ENCODE data around the gene SCUBE1.

The SCUBE1 gene

GRCh38 chr22:43238526-43239006 lies 104.6 kb downstream of the SCUBE1 start:
- no peak for TF ChIP-seq CTCF (IDR thresholded peaks at IDR 0.05; ENCODE audit: low read length, missing control alignments)
- DNase-seq (ENCODE audit: low read depth), result no peak
- no peak overlapping the region for H3K4me3 ChIP-seq (replicated peaks; ENCODE audit: low read depth, low read length)

GRCh38 chr22:43237280-43237679 lies 105.9 kb downstream of the SCUBE1 start:
- no peak for TF ChIP-seq CTCF (IDR thresholded peaks at IDR 0.05; ENCODE audit: low read length, missing control alignments)
- H3K4me3 ChIP-seq (replicated peaks; ENCODE audit: low read depth, low read length), result no peak overlapping the region
- DNase-seq (ENCODE audit: low read depth), result no peak

- no peak overlapping the region for H3K4me3 ChIP-seq (replicated peaks; ENCODE audit: low read depth, low read length)
- TF ChIP-seq CTCF (IDR thresholded peaks at IDR 0.05; ENCODE audit: low read length, missing control alignments), result no peak
- peak; percentile 3 for DNase-seq (ENCODE audit: low read depth)
Measured at GRCh38 chr22:43236411-43237166, 106.6 kb downstream of the SCUBE1 start.

- no peak for TF ChIP-seq CTCF (IDR thresholded peaks at IDR 0.05; ENCODE audit: low read length, missing control alignments)
- no peak for DNase-seq (ENCODE audit: low read depth)
- H3K4me3 ChIP-seq (replicated peaks; ENCODE audit: low read depth, low read length), result no peak overlapping the region
Measured at GRCh38 chr22:43235445-43236409, 107.4 kb downstream of the SCUBE1 start.

GRCh38 chr22:43234264-43234988 lies 108.7 kb downstream of the SCUBE1 start:
- no peak for DNase-seq (ENCODE audit: low read depth)
- no peak overlapping the region for H3K4me3 ChIP-seq (replicated peaks; ENCODE audit: low read depth, low read length)
- TF ChIP-seq CTCF (IDR thresholded peaks at IDR 0.05; ENCODE audit: low read length, missing control alignments), result no peak

GRCh38 chr22:43233529-43233928 lies 109.6 kb downstream of the SCUBE1 start:
- DNase-seq (ENCODE audit: low read depth), result no peak
- H3K4me3 ChIP-seq (replicated peaks; ENCODE audit: low read depth, low read length), result no peak overlapping the region
- TF ChIP-seq CTCF (IDR thresholded peaks at IDR 0.05; ENCODE audit: low read length, missing control alignments), result no peak

Data from fibroblast of pulmonary artery (primary cell).